ENCODE measurements around the gene HDAC9.
"Not testable (repeated sequence)": the region's sequence is repeated elsewhere in the genome, so short reads cannot be mapped to it uniquely, and the experiment has no call there.

The HDAC9 gene

DNA sequence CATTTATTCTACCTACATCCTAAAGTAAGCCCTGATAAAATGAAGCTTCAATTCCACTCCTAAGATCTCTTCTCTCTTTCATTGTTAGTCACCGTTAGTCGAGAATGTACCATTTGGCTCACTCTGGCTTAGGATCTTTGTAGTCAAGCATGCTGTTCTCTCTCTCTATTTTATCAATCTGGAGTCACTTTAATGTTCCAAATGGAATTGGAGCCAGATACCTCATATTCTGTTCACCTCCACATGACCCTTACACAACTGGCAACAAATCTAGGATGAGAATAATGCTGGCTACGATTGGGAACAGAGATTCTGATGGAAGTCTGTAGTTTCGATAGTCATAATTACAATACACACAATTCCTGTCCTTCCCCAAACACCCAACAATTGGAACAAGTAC, 408.1 kb downstream of the HDAC9 start:
- no peak for DNase-seq

DNA sequence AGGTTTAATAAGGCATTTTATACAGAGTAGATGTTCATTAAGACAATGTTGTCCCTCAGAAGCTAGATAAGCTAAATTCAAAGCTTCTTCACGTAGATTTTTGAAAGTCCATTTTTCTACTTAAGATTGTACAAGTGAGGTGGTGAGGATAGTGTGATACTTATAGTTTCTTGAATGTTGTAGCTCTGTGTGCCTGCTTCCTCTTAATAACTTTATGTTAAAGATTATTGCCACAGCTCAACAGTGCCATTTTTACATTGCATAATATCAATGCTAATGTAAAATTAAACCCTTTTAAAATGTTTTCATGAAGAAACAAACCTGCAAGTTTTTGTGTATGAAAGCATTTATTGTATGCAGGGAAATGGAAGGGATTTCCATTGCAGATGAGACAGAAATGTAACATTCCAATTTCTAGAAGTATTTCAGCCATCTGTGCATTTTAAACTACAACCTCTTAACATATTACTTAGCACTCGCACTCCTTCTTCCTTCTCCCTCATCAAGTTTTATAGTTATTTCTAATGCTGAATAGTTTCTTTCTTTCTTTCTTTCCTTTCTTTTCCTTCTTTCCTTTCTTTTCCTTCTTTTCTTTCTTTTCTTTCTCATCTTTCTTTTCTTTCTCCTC, 409.9 kb downstream of the HDAC9 start:
- no peak for DNase-seq

- DNase-seq: no peak
Measured at GRCh38 chr7:18906901-18907300, 411.4 kb downstream of the HDAC9 start.

GRCh38 chr7:18913106-18913505, 417.6 kb downstream of the HDAC9 start:
- DNase-seq: no peak

- no peak for DNase-seq
Measured at GRCh38 chr7:18916826-18917225, 421.3 kb downstream of the HDAC9 start.

- peak; percentile 33 for DNase-seq
Measured at GRCh38 chr7:18927134-18927533, 431.6 kb downstream of the HDAC9 start.

DNA sequence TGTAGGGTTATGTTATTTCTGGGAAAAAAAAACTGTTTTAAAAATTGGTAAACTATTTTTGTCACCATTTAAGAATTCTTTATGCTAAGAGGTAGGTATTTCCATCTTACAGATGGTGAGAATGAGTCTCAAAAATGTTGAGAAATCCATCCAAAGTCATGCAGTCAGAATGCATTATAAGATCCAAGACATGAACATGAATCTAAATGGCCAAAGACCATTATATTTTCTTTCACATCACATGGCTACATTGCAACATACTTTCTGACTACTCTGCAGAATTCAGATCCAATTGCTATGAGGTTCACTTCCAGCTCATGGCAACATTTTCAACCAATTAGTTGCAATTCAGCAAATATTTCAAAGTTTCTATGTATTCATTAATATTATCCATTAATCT, 440.7 kb downstream of the HDAC9 start:
- no peak for DNase-seq

DNA sequence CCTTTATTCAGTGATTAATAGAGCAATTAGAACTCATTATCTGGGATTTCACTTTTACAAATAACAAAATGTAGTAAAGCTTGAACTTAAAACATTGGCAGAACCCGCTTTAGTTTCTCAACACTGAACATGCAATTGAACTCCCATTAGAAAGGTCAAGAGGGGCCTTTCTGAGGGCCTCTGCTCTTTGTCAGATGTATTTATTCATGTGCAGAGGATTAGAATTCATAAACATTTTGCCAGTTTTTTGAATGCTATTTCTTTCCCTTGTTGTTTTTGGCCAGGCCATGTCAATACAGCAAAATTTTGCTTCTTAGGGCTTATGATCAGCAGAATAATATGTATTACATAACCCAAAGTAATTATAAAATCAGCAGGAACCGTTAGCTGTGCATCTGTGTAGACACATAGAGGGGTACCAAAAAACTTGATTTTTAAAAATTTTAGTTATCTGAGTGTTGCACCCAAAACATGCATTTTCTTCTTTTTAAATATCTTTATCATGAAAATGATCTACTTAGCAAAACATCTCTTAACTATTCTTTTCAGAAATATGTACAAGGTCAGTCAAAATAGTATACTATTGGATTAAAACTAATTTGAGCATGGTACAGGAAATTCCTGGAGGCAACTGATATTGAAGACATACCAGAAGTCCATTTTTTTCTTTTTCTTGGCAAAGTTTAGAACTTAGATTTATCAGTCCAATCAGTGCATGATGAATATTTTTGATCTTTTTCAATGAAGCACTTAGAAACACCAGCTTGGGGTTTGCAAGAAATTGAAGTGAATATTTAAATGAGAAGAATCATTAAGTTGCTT, 444.4 kb downstream of the HDAC9 start:
- DNase-seq: no peak

DNA sequence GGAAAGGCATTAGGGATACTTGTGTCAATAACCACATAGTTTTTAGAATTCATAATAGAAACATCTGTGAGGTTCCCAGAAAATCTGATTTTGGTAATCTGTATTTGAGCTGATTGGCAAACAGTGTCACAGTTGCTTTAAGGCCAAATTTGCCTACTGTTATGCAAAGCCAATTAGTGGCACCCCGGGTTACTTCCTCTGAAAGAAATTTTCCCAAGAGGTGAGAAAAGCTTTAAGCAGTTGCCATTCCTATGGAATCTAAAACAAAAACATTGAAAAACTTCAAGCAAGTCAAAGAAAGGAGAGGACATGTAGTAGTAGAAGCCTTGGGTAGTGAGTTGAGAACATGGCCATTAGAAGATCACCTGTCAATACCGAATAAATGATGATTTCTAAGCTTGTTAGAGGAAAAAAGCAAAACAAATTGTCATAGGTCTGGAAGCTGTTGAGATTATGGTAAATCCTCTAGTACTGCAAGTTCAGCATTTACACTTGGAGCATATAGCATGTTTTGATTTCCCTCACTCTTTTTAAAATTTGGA, 445.1 kb downstream of the HDAC9 start:
- no peak for DNase-seq

DNA sequence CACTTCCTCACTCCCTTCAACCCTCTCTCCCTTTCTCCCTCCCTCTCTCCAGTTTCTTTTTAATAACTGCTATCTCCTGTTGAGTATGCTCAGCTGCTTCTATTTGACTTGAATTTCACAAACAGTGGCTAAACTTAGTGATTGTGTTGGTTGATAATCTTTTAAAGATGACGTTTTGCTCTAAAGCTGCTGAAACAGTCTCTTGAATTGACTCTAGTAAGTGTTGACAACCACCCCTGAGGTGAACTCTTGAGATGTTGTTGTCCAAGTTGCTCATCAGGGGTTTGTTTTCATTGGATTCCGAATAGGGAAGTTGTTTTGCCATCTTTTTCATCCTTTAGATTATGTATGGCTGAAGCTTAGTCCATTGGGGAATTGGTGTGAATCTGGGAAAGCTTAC, 445.7 kb downstream of the HDAC9 start:
- DNase-seq: no peak

- DNase-seq: peak; percentile 44
Measured at GRCh38 chr7:18948521-18948920, 453.0 kb downstream of the HDAC9 start.

DNA sequence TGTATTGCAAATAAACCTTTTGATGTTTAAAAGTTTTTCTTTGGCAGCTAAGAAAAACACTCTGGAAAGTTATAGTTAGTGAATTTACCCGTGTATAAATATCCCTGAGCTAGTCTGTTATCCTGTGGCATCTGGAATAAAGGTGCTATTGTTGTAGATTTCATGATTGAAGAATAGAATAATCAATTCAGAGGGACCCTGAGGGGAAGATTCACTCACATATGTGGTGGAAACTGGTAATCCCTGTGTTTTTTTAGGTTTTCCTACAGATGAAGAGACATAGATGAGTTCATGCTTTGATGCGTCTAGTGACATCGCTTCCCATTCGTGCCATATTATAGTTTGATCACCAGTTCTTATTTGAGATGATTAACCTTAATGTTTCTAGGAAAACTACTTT, 457.3 kb downstream of the HDAC9 start:
- no peak for DNase-seq

GRCh38 chr7:18958627-18959026, 463.1 kb downstream of the HDAC9 start:
- peak; percentile 61 for DNase-seq

DNA sequence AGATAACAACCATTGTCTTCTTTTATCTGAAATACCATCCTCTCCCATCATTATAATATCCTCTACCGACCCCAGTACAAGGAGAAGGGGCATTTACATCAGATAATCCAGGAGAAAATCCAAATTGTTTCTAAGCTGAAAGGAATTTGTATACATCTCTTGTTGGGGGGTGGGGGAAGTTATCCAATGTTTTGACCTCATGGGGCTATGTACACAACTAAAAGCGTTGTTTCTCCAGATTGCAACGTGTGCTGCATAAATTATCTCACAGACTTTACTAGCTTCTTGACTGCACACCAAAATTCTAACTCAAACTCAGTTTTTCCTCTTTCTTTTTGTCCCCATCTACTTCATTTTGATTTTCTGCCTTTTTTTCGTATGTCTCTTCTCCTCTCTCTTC, 465.2 kb downstream of the HDAC9 start:
- no peak for DNase-seq

DNA sequence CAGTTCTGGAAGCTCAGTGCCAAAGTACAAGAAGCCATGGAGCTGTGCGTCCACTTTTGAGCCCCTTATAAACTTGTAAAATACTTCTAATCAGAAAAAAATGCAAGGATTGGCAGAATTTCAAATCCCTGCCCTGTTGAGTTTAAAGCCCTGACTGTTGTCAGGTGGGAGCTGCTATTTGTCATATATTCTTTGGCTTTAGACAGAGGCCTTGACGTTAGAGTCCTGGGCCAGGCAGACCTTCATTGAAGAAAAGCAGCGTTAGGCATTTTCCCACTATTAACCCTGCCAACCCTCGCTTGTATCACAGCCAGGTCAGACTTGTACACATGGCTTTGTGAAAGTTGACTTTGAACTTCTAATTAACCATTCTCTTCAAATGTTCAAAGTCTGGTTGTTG, 466.5 kb downstream of the HDAC9 start:
- peak; percentile 43 for DNase-seq

- DNase-seq: no peak
Measured at GRCh38 chr7:18965657-18966056, 470.1 kb downstream of the HDAC9 start.

DNA sequence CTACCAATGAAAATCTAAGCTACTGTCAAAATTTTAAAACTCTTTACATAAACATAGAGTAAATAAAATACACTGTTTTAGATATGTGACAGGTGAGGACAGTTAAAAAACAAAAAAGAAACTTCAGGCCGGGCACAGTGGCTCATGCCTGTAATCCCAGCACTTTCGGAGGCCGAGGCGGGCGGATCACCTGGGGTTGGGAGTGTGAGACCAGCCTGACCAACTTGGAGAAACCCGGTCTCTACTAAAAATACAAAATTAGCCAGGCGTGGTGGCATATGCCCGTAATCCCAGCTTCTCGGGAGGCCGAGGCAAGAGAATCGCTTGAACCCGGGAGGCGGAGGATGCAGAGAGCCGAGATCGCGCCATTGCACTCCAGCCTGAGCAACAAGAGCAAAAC, 472.2 kb downstream of the HDAC9 start:
- not testable (repeated sequence) for DNase-seq

- DNase-seq: no peak
Measured at GRCh38 chr7:18971839-18972238, 476.3 kb downstream of the HDAC9 start.

- DNase-seq: peak; percentile 96
Measured at GRCh38 chr7:18974803-18975202, 479.3 kb downstream of the HDAC9 start.

GRCh38 chr7:18975276-18975675, 479.7 kb downstream of the HDAC9 start:
- DNase-seq: no peak

DNA sequence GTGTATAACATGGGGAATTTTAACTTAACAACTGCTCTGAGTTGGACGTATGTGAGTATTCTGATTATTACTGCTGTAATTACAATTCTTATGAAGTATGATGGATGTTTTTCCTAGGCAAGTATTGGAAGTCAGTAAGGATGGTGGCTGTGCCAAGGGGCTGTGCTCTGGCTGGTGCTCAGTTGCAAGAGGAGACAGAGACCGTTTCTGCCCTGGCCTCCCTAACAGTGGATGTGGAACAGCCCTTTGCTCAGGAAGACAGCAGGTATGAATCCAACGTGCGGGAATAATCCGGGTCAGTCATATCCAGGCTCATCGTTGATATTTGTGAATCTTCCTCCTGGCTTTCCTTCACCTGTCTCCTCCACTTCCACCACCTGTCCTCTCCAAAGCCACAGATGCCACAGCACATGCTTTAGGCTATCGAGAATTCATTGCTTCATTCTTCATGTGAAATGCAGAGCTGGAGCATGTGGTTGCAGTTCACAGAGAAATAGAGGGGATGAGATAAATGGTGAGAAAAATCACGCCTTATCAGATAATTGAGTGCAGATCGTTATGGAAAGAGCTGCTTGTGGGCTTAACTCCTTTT, 480.2 kb downstream of the HDAC9 start:
- no peak for DNase-seq

GRCh38 chr7:18976715-18977471, 481.3 kb downstream of the HDAC9 start:
- no peak for DNase-seq

DNA sequence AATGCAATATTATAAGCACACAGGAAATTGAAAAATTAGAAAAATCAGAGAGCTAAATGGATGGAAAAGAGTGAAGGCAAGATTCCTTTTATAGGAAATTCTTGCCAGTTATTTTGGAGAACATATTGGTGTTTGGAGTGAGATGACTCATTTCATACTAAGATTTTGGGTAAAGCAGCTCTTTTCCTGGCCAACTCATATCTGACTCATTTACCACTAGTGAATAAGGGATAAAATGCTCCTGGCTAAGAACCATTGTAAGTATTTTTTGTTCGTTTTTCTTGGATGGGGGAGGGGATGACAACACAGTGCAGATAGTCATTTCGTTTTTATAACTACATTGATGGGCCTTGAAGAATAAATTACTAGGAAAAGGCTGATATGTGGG, 482.6 kb downstream of the HDAC9 start:
- DNase-seq: peak; percentile 95
